Activated naive CD4-positive, alpha-beta T cell treated with anti-CD3 and anti-CD28 coated beads, Interleukin-2, amount 10 ng/mL, durations not matched to agents 7 days and 5 days (primary cell): ENCODE data around the gene BRK1.
A peak's percentile ranks its signal among the peaks of the same experiment; 100 is the strongest.
"Not testable (repeated sequence)": the region's sequence is repeated elsewhere in the genome, so short reads cannot be mapped to it uniquely, and the experiment has no call there.

Experiments used
- CTCF ChIA-PET: fragments of 350-600 bp; sonication (Branson Sonifier 250); formaldehyde crosslinking; loops from one replicate; lab custom pipeline; 2021; ENCODE audit warnings: antibody characterized with exemption; lab: Charles Lee
- DNase-seq: peaks from one replicate; pipeline ENCODE4 v3.0.0-alpha.2; 2020
- H3K27ac Mint-ChIP-seq: one replicate; pipeline ENCODE4 v1.8.0; 2021; ENCODE audit warnings: mild to moderate bottlenecking, moderate library complexity, mixed read lengths
- H3K27me3 Mint-ChIP-seq: one replicate; pipeline ENCODE4 v1.8.0; 2021; ENCODE audit warnings: mild to moderate bottlenecking, mixed read lengths
- H3K36me3 Mint-ChIP-seq: one replicate; pipeline ENCODE4 v1.8.0; 2021; ENCODE audit warnings: mixed read lengths
- H3K4me1 Mint-ChIP-seq: one replicate; pipeline ENCODE4 v1.8.0; 2021; ENCODE audit warnings: mixed read lengths
- H3K4me3 Mint-ChIP-seq: one replicate; pipeline ENCODE4 v1.8.0; 2021; ENCODE audit warnings: mild to moderate bottlenecking, moderate library complexity, mixed read lengths
- H3K9me3 Mint-ChIP-seq: one replicate; pipeline ENCODE4 v1.8.0; 2021; ENCODE audit warnings: mixed read lengths

The BRK1 gene

DNA sequence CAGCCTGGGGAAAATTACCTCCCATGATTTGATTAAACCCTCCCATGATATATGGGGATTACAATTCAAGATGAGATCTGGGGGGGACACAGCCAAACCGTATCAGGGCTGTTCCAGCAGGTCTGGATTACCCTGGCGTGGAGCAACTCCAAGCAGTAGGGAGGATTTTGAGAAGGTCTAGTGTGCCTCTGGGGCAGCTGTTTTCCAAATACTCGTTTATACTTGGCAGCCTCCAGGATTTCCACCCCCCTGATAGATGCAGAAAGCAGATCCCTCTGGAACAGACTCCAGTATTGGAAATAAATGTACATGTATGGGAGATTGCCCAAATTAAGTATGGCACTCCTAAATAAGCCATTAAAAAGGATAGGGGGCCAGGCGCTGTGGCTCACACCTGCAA lies 41.6 kb downstream of the BRK1 start:
- H3K27ac Mint-ChIP-seq = no peak overlapping the region
- H3K27me3 Mint-ChIP-seq = peaks cover 10% of the 10 kb centered on the region
- H3K9me3 Mint-ChIP-seq = no peaks in the 10 kb centered on the region
- H3K36me3 Mint-ChIP-seq = peaks cover 22% of the 10 kb centered on the region
- DNase-seq = no peak
- no peak overlapping the region for H3K4me3 Mint-ChIP-seq
- CTCF ChIA-PET = no interaction called here
- peaks cover 4% of the 10 kb centered on the region for H3K4me1 Mint-ChIP-seq

DNA sequence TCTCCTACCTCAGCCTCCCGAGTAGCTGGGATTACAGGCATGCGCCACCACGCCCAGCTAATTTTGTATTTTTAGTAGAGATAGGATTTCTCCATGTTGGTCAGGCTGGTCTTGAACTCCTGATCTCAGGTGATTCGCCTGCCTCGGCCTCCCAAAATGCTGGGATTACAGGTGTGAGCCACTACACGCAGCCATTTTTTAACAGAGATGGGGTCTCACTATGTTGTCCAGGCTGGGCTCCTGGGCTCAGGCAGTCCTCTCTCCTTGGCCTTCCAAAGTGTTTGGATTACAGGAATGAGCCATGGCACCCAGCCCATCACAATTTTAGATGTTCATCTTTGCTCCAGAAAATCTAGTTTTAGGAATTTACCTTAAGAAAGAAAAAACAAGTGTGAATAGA lies 43.1 kb downstream of the BRK1 start:
- H3K27ac Mint-ChIP-seq, H3K9me3 Mint-ChIP-seq, DNase-seq, H3K4me3 Mint-ChIP-seq, H3K4me1 Mint-ChIP-seq, CTCF ChIA-PET: not testable (repeated sequence)
- H3K27me3 Mint-ChIP-seq = peaks cover 15% of the 10 kb centered on the region
- peaks cover 17% of the 10 kb centered on the region for H3K36me3 Mint-ChIP-seq

DNA sequence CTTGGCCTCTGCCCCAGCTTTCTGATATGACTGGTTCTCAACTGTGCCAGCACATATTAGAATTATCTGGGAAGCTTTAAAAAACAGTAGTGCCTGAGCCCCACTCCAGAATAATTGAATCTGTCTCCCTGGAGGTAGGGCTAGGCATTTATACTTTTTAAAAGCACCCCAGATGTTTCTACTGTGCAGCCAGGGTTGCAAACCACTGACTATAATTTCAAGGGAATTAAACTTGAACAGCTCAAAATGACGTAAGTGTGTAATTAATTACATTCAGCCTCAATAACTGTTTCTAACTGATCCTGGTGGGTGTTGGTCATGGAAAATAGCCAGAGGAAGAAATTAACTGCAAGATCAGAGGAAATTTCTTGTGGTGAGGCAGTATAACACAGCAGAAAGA lies 44.9 kb downstream of the BRK1 start:
- peaks cover 13% of the 10 kb centered on the region for H3K4me1 Mint-ChIP-seq
- no peak overlapping the region for H3K4me3 Mint-ChIP-seq
- H3K9me3 Mint-ChIP-seq = no peaks in the 10 kb centered on the region
- no peak overlapping the region for H3K27ac Mint-ChIP-seq
- no peak for DNase-seq
- peaks cover 16% of the 10 kb centered on the region for H3K27me3 Mint-ChIP-seq
- peaks cover 7% of the 10 kb centered on the region for H3K36me3 Mint-ChIP-seq
- CTCF ChIA-PET = interaction anchor here (0.7 to 1.1 kb wide), 2 partner anchors 31 to 121 kb away, joined by 3 to 4 read pairs; no protein-coding TSS in a partner anchor

DNA sequence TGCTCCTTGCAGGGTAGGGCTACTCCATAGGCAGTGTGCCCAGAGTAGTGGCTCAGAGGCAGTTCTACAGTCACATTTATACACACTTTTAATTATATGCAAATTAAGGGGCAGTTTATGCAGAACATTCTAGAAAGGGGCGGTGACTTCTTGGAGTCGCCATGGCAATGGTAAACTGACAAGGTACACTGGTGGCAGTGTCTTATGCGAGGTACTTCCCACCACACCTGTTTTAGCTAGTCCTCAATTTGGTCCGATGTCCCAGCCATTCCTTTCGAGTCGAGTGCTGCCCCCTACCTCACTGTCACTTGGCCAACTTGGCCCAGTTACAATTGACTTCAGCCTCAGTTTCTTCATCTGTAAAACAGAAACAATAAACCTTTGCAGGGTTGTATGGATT lies 45.5 kb downstream of the BRK1 start:
- no peak for DNase-seq
- peaks cover 1% of the 10 kb centered on the region for H3K36me3 Mint-ChIP-seq
- no peak overlapping the region for H3K4me3 Mint-ChIP-seq
- peaks cover 16% of the 10 kb centered on the region for H3K27me3 Mint-ChIP-seq
- H3K9me3 Mint-ChIP-seq = no peaks in the 10 kb centered on the region
- H3K4me1 Mint-ChIP-seq = peaks cover 16% of the 10 kb centered on the region
- H3K27ac Mint-ChIP-seq = no peak overlapping the region
- CTCF ChIA-PET = interaction anchor here (1.3 kb wide), 1 partner anchor 8 kb away, joined by 3 read pairs; no protein-coding TSS in a partner anchor

DNA sequence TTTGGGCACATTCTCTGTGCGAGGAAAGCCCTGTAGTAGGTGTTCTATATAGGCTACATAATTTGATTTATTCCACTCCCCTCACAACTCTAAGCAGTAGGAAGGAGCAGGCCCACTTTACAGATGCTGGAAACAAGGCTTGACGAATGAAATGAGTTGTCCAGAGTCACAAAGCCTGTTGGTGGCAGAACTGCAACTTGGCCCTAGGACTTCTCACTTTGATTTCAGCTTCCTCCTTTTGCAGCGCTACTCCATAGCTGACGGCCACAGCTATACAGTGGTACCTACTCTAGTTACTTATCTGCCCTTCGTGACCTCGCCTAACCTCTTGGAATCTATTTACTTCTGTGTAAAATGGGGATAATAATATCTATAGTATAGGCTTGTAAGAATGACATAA lies 46.7 kb downstream of the BRK1 start:
- no peak overlapping the region for H3K4me3 Mint-ChIP-seq
- H3K9me3 Mint-ChIP-seq = no peaks in the 10 kb centered on the region
- no peaks in the 10 kb centered on the region for H3K36me3 Mint-ChIP-seq
- CTCF ChIA-PET = interaction anchor here (1.0 to 1.3 kb wide), 2 partner anchors 9 to 14 kb away, joined by 3 to 4 read pairs; no protein-coding TSS in a partner anchor
- H3K27ac Mint-ChIP-seq = no peak overlapping the region
- H3K4me1 Mint-ChIP-seq = peaks cover 25% of the 10 kb centered on the region
- DNase-seq = no peak
- H3K27me3 Mint-ChIP-seq = peaks cover 16% of the 10 kb centered on the region

DNA sequence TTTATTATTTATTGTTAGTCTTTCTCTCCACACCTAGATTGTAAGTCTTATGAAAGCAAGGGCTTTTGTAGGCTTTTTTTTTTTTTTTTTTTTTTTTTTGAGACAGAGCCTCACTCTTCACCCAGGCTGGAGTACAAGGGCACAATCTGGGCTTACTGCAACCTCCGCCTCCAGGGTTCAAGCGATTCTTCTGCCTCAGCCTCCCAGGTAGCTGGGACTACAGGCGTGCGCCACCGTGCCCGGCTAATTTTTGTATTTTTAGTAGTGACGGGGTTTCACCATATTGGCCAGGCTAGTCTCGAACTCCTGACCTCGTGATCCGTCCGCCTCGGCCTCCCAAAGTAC lies 48.7 kb downstream of the BRK1 start:
- CTCF ChIA-PET = interaction anchor here (1.0 to 4.2 kb wide), 5 partner anchors 27 to 81 kb away, joined by 3 to 14 read pairs (median 3); no protein-coding TSS in a partner anchor
- peaks cover 35% of the 10 kb centered on the region for H3K4me1 Mint-ChIP-seq
- H3K27me3 Mint-ChIP-seq = peaks cover 16% of the 10 kb centered on the region
- H3K4me3 Mint-ChIP-seq = peak overlapping the region; percentile 73
- not testable (repeated sequence) for H3K9me3 Mint-ChIP-seq, DNase-seq, H3K27ac Mint-ChIP-seq, H3K36me3 Mint-ChIP-seq

DNA sequence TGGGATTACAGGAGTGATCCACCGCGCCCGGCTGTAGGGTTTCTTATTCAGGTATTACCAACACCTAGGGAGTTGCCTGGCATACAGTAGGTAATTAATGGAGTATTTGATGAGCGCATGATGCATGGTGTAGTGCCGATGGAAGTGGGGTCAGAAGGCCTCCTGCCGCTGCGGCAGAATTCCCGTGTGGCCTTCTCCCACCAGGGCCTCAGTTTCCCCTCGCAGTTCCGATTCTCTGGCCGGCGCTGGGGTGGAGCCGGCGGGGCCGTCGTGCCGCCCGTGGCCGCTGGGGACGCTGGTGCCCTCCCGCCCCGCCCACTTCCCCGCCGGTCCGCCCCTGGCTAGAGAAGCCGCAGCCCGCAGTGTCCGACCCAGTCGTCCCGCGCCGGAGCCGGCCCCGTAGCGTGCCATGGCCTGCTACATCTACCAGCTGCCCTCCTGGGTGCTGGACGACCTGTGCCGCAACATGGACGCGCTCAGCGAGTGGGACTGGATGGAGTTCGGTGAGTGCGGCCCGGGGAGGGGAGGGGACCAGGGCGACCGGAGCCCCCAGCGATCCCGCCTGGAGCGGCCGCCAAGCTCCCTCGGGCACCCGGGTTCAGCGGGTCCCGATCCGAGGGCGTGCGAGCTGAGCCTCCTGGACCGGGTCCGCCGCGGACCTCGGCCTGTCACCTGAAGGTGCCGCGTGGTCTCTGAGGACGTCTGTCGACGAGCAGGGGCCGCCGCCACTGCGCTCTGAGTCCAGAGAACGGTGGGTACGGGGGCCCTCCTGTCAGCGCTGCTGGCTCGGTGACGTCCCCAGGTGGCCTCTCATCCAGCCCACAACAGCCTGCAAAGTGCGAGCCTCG lies 49.3 kb downstream of the BRK1 start, which contains the start of gene IRAK2:
IRAK2 (plus strand) TSS at position 374 of the 848 bp plus-strand sequence; CDS start at position 410, 36 bp downstream.
- peaks cover 13% of the 10 kb centered on the region for H3K9me3 Mint-ChIP-seq
- CTCF ChIA-PET = interaction anchor here (0.8 to 4.2 kb wide), 8 partner anchors 9 to 116 kb away, joined by 3 to 14 read pairs (median 3); no protein-coding TSS in a partner anchor
- peaks cover 14% of the 10 kb centered on the region for H3K36me3 Mint-ChIP-seq
- no peak within 1 kb of the TSS for H3K27ac Mint-ChIP-seq
- peaks cover 35% of the 10 kb centered on the region for H3K4me1 Mint-ChIP-seq
- H3K27me3 Mint-ChIP-seq = peaks cover 16% of the 10 kb centered on the region
- peak within 1 kb of the TSS; percentile 73 for H3K4me3 Mint-ChIP-seq
- peak; percentile 71 for DNase-seq

DNA sequence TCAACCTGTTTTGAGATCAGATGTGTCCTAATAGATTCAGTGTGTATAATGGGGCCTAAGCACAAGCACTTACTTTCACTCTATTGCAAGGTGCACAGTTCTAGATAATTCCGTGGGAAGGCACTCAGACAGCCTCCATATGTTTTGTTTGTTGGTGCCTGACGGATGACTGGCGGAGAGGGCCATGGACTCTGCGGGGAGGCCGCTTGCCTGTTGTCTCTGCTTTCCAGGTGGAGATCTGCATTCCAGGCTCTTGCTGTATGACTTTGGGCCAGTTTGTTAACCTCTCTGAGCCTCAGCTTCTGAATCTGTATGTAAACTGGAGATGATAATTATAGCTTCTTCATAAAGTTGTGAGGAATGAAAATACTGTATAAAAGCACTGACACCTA lies 50.7 kb downstream of the BRK1 start:
- Mint-ChIP-seq H3K4me3 (peak overlapping the region; percentile 21), H3K36me3 (peaks cover 17% of the 10 kb centered on the region), H3K9me3 (peaks cover 13% of the 10 kb centered on the region), H3K27me3 (peaks cover 12% of the 10 kb centered on the region), H3K4me1 (peaks cover 40% of the 10 kb centered on the region), H3K27ac (peak overlapping the region; percentile 52)
- CTCF ChIA-PET = interaction anchor here (0.5 to 4.2 kb wide), 5 partner anchors 25 to 114 kb away, joined by 3 to 14 read pairs (median 5); no protein-coding TSS in a partner anchor
- DNase-seq = no peak

DNA sequence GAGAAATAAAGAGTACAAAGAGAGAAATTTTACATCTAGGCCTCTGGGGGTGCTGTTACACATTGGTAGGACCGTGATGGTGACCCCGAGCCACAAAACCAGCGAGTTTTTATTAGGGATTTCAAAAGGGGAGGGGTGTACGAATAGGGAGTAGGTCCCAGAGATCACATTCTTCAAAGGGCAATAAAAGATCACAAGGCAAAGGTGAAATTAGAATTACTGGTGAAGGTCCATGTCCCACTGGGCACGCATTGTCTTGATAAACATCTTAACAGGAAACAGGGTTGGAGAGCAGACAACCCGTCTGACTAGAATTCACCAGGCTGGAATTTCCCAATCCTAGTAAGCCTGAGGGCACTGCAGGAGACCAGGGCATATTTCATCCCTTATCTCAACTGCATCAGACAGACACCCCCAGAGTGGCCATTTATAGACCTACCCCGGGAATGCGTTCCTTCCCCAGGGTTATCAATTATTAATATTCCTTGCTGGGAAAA lies 53.6 kb downstream of the BRK1 start:
- Mint-ChIP-seq H3K27ac (no peak overlapping the region), H3K27me3 (no peaks in the 10 kb centered on the region), H3K4me3 (no peak overlapping the region), H3K9me3 (peaks cover 13% of the 10 kb centered on the region), H3K36me3 (peaks cover 17% of the 10 kb centered on the region), H3K4me1 (peaks cover 33% of the 10 kb centered on the region)
- DNase-seq = no peak
- CTCF ChIA-PET = no interaction called here

DNA sequence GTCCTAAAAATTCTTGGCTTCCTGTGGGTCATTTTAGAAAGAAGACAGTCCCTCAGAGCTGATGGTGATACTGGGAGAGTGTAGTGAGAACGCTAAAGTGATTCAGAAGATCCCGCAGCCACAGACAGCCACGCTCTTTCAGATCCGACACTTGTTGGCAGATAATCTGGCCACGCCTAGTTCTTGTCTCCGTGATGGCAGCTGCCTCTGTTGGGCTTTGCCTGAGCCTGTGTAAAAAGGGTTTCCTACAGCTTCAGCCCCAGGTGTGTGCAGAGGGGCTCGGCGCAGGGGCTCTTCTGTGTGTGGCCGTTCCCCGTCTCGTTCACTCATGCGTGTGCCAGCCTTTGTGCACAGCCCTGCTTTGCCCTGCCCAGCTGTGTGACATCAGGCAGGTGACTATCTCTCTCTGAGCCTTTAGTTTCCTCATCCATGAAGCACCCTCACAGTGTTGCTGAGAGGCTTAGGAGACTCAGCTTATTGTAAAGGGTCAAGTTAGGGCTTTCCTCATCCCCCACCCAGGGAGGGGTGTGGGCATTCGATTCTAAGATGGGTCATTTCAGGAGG lies 55.5 kb downstream of the BRK1 start:
- Mint-ChIP-seq H3K4me3 (no peak overlapping the region), H3K9me3 (peaks cover 13% of the 10 kb centered on the region), H3K27me3 (no peaks in the 10 kb centered on the region), H3K36me3 (peaks cover 17% of the 10 kb centered on the region), H3K4me1 (peaks cover 24% of the 10 kb centered on the region), H3K27ac (no peak overlapping the region)
- CTCF ChIA-PET = no interaction called here
- no peak for DNase-seq

DNA sequence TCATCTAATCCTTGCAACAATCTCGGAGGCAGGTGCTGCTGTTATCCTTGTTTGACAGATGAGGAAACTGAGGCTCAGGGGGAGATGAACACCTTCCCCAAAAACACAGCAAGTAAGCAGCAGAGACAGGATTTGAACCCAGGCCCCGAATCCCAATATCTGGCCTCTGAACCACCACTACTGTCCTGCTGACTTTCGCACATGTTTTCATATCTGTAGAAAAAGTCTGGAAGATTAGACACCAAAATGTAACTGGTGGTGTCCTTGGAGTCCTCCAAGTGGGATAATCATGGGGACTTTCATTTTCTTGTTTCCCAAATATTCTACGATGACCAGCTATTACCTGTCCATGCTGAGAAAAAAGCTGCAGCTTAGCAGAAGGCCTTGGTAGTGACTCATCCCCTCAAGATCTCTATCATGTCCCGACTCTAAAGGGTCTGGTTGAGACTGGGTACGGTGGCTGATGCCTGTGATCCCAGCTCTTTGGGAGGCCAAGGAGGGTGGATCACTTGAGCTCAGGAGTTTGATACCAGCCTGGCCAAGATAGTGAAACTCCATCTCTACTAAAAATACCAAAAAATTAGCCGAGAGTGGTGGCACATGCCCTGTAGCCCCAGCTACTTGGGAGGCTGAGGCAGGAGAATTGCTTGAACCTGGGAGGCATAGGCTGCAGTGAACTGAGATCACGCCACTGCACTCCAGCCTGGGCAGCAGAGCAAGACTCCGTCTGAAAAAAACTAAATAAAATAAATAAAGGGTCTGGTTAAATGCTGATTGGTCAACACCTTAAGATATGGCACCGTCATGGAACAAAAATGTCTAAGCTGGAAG lies 57.8 kb downstream of the BRK1 start:
- Mint-ChIP-seq H3K9me3 (peaks cover 13% of the 10 kb centered on the region), H3K4me3 (no peak overlapping the region), H3K27me3 (no peaks in the 10 kb centered on the region), H3K36me3 (peaks cover 17% of the 10 kb centered on the region), H3K27ac (no peak overlapping the region), H3K4me1 (peaks cover 10% of the 10 kb centered on the region)
- no peak for DNase-seq
- CTCF ChIA-PET = interaction anchor here (0.8 to 1.8 kb wide), 4 partner anchors 8 to 53 kb away, joined by 3 to 5 read pairs (median 4); partner anchors contain the start of gene IRAK2

DNA sequence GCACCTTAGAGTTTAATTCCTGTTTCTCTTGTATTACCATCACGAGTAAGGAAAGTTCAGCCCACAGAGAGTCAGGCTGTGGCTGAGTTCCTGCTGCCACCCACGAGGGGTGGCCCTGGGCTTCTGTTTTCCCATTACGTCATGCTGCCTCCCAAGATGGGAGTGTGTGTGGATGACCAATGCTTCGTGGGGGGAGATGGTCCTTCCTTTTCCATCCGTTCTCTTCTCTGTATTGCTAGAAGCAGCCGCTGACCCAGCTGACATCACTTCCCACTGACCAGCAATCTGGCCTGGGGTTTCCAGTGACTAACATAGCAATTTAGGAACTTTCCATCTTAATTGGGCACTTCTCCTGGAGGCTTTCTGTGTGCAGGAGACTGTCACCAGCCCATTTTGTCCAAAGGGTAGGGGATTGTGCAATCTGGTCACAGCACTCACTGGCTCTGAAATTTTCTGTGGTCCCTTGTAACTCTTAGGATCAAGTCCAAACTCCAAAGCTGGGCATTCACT lies 58.5 kb downstream of the BRK1 start:
- Mint-ChIP-seq H3K4me1 (peaks cover 5% of the 10 kb centered on the region), H3K9me3 (peaks cover 6% of the 10 kb centered on the region), H3K27me3 (no peaks in the 10 kb centered on the region), H3K36me3 (peaks cover 11% of the 10 kb centered on the region), H3K4me3 (no peak overlapping the region), H3K27ac (no peak overlapping the region)
- CTCF ChIA-PET = interaction anchor here (0.8 to 1.8 kb wide), 4 partner anchors 9 to 52 kb away, joined by 3 to 5 read pairs (median 4); partner anchors contain the start of gene IRAK2
- no peak for DNase-seq

DNA sequence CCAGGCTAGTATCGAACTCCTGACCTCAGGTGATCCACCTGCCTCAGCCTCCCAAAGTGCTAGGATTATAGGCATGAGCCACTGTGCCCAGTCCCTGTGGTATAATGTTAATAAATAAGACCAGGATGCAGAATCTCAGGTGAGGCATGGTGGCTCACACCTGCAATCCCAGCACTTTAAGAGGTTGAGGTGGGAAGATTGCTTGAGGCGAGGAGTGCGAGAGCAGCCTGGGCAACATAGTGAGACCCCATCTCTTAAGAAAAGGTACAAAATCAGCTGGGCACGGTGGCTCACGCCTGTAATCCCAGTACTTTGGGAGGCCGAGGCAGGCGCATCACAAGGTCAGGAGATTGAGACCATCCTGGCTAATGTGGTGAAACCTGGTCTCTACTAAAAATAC lies 59.9 kb downstream of the BRK1 start:
- H3K27ac Mint-ChIP-seq, H3K27me3 Mint-ChIP-seq, DNase-seq, CTCF ChIA-PET, H3K4me3 Mint-ChIP-seq, H3K9me3 Mint-ChIP-seq, H3K36me3 Mint-ChIP-seq, H3K4me1 Mint-ChIP-seq: not testable (repeated sequence)
